Fibroblast of peridontal ligament (primary cell): ENCODE measurements around the gene CKAP5.

Experiments
- DNase-seq: peaks from one replicate; pipeline ENCODE4 v3.0.0-alpha.2; 2010; ENCODE audit errors: extremely low read depth

CKAP5 gene

GRCh38 chr11:46766656-46767055 is 79.4 kb downstream of the CKAP5 start:
- no peak for DNase-seq

- DNase-seq = no peak
These were observed 83.8 kb downstream of the CKAP5 start for GRCh38 chr11:46762248-46762647.

GRCh38 chr11:46761807-46762206 is 84.3 kb downstream of the CKAP5 start:
- no peak for DNase-seq

- no peak for DNase-seq
These were observed 85.5 kb downstream of the CKAP5 start for GRCh38 chr11:46760429-46761128.

GRCh38 chr11:46759196-46759595 is 86.9 kb downstream of the CKAP5 start:
- DNase-seq = no peak

GRCh38 chr11:46755962-46756361 is 90.1 kb downstream of the CKAP5 start:
- no peak for DNase-seq

- DNase-seq = no peak
These were observed 98.9 kb downstream of the CKAP5 start for GRCh38 chr11:46747150-46747549.

- no peak for DNase-seq
These were observed 100.1 kb downstream of the CKAP5 start for GRCh38 chr11:46745995-46746394.

- no peak for DNase-seq
These were observed 100.8 kb downstream of the CKAP5 start for GRCh38 chr11:46745328-46745727.

- no peak for DNase-seq
These were observed 102.3 kb downstream of the CKAP5 start for GRCh38 chr11:46743693-46744339.

GRCh38 chr11:46743043-46743442 is 103.0 kb downstream of the CKAP5 start:
- DNase-seq = no peak

- peak; percentile 56 for DNase-seq
These were observed 104.2 kb downstream of the CKAP5 start for GRCh38 chr11:46741600-46742484.

GRCh38 chr11:46738887-46739286 is 107.2 kb downstream of the CKAP5 start:
- DNase-seq = no peak

GRCh38 chr11:46737699-46738098 is 108.4 kb downstream of the CKAP5 start:
- DNase-seq = no peak

- peak; percentile 6 for DNase-seq
These were observed 109.5 kb downstream of the CKAP5 start for GRCh38 chr11:46736615-46737014.

GRCh38 chr11:46736146-46736545 is 109.9 kb downstream of the CKAP5 start:
- DNase-seq = no peak

- DNase-seq = no peak
These were observed 112.8 kb downstream of the CKAP5 start for GRCh38 chr11:46733234-46733633.

- DNase-seq = no peak
These were observed 114.5 kb downstream of the CKAP5 start for GRCh38 chr11:46731545-46731944.

GRCh38 chr11:46729110-46730027 is 116.7 kb downstream of the CKAP5 start:
- no peak for DNase-seq

- DNase-seq = no peak
These were observed 117.4 kb downstream of the CKAP5 start for GRCh38 chr11:46728659-46729040.

GRCh38 chr11:46727952-46728658 is 118.0 kb downstream of the CKAP5 start:
- no peak for DNase-seq
